HG02938 (cell line): ENCODE measurements around the gene PPP1R15B.

ENCODE experiments used
- ATAC-seq: cut with Tn5 transposase; IDR thresholded peaks from one replicate; pipeline ENCODE4 v1.9.1; 2021; ENCODE audit warnings: mild to moderate bottlenecking, moderate library complexity; ENCODE audit not compliant: unreplicated experiment

PPP1R15B gene

DNA sequence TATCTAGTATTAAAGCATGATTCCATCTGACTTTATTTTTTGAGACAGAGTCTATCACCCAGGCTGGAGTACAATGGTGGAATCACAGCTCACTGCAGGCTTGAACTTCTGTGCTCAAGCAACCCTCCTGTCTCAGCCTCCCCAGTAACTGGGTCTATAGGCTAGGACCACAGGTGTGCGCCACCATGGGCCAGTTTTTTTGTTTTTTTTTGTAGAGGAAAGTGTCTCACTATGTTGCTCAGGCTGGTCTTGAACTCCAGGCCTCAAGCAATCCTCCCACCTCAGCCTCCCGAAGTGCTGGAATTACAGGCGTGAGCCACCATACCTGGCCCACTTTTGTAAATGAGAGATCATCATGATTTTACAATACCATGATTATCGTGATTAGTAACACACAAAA, 9.2 kb downstream of the PPP1R15B start:
- no peak for ATAC-seq

GRCh38 chr1:204401730-204402129, 9.9 kb downstream of the PPP1R15B start:
- no peak for ATAC-seq

GRCh38 chr1:204400882-204401510, 10.6 kb downstream of the PPP1R15B start:
- ATAC-seq, result no peak

GRCh38 chr1:204398197-204399125, 13.2 kb downstream of the PPP1R15B start:
- ATAC-seq, result peak; percentile 86

DNA sequence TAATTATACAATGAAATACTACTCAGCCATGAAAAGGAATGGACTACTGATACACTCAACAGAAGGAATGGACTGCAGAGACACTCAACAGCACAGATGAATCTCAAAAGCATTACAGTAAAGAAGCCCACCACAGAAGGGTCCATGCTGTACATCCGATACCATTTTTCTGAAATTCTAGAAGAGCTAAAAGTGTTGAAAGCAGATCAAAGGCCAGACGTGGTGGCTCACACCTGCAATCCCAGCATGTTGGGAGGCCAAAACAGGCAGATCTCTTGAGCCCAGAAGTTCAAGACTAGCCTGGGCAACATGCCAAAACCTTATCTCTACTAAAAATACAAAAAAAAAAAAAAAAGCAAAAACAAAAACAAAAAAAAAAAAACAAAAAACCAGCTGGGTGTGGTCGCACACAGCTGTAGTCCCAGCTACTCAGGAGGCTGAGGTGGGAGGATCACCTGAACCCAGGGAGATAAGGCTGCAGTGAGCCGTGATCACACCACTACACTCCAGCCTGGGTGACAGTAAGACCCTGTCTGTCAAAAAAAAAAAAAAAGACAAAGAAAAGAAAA, 15.5 kb downstream of the PPP1R15B start:
- no peak for ATAC-seq

GRCh38 chr1:204391629-204392028, 20.0 kb downstream of the PPP1R15B start:
- ATAC-seq, result no peak

DNA sequence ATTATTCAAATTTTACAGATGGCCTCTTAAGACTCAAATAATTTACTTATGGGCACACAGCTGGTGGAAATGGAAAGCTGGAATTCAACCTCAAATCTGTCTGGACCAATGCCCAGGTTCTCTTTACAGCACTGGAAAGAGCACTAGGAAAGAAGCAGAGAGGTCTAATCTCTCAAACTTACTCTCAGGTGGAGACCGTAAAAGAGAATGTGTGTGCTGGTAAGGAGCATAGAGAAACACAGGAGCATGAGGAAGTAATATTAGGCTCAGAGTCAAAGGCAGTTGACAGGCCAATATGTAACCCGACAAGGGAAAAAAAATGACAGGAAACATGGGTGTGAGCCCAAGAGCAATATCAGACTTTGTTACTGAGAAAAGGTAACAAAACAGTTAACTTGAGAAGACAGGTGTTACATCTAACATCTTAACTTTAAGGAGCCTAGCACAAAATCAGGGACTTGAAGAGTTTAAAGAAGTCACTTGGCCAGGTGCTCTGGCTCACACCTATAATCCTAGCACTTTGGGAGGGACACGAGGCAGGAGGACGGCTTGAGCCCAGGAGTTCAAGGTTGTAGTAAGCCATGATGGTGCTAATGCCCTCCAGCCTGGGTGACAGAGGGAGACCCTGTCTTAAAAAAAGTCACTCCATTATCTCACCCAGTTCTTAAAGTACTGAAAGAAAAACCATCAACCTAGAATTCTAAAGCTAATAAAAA, 20.7 kb downstream of the PPP1R15B start:
- no peak for ATAC-seq

DNA sequence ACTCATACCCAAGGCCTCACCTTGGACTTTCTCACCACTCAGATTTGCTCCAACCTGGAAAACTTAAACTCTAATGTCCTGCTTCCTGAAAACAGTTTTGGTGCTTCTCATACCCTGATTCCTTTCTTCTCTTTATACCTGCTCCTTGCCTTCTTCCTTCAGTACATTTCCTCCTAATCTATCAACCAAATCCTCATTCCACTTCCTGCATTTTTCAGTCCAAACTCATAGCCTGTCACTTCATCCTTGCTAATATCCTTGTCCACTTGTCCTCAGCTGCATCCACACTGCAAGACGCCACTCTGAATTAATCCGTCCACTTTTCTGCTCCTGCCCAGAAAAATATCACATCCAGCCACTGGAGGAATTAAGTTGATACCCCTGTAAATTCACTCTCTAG, 25.9 kb downstream of the PPP1R15B start:
- ATAC-seq, result no peak

- no peak for ATAC-seq
These were observed 26.8 kb downstream of the PPP1R15B start for GRCh38 chr1:204384636-204385352.

DNA sequence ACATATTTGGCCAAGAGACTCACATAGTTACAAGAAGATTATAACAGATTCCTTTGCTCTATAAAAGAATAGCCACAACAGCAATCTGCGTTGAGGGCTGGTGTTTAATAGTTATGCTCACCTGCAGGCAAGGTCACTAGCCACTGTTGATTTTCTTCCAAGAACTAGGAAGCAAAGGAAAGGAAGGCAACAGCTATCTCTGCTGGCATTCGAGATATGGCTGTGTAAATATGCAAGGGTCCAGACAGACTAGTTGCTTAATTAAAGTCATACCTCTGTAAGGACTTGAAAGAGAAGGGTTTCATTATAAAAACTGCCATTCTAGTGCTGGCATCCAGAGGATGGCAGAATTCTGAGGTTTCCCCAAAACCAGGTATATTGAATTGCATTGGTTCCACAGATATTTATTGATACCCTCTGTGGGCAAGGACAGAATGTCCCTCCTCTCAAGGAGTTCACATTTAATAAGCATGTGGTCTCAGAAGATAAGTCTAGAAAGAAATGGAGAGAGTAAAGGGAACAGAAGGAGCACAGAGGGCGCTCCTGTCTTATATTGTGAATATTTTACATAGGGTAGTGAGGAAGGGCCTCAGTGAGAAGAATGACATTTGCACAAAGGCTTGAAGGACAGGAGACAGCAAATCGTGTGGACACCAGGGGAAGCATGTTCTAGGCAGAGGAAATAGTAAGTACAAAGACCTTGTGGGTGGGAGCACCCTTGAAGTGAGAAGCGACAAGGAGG, 28.3 kb downstream of the PPP1R15B start:
- ATAC-seq, result no peak

- no peak for ATAC-seq
These were observed 28.9 kb downstream of the PPP1R15B start for GRCh38 chr1:204382714-204383083.

DNA sequence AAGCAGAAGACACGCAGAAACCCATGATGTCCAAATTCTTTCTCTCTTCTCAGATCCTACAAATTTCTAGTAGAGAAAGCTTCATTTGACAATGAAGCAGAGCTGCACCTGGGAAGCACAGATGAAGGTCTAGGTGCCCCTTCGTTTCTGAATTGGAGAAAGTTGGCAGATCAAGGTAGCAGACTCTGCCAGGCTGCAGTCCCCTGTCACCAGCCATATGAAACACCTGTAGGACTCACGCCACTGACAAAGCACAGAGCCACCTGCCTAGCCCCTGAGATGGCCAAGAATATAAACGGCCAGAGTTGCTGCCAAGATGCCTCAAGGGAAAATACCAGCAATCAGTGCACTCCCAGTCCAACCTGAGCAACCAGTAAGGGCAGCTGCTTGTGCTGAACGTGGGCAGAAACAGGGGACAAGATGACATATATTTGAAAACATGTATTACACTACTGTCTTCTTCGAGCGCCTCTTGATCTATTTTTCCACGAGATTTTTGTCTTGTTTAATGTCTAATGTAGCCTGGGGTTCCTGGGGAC, 31.3 kb downstream of the PPP1R15B start:
- ATAC-seq, result no peak

DNA sequence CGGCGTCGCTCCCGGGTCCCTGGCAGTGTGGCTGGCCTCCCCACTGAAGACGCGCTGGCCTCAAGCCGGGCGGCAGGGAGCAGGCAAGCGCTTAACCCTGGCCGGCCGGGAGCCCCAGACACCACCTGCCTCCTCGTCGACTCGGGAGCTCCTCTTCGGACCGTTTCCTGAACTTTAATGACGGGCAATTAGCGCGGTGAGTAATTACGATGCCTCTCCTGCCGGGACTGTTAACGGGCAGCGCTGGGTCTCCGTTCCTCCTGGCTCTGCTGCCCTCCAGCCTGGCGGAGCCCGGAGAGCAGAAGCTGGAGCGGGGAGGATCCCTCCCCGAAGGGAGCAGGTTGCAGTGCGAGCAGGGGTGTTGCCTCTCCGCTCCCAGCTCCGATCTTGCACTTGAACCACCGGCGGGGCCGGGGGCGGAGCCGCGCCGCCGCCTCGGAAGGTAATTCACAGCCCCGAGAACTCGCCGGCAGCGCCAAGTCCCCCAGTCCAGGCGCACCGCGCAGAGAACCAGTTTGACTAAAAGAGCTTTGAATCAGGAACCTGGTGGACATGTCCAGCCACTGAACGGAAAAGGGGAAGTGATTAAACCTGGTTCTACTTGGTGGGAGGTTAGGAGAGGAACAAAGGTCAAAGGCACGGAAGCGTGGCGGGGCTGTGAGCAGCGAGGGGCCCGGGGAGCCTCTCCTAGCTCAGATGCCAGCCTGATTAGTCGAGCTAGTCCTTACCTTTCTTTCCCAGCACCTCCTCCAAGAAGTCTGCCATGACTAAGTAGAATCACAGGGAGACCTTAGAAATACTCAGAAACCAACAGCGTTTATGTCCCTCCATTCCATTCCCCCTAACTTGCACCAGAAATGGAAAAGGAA, 33.6 kb downstream of the PPP1R15B start:
- ATAC-seq, result no peak

- no peak for ATAC-seq
These were observed 34.5 kb downstream of the PPP1R15B start for GRCh38 chr1:204376919-204377799.

GRCh38 chr1:204376465-204376864, 35.2 kb downstream of the PPP1R15B start:
- ATAC-seq, result no peak

DNA sequence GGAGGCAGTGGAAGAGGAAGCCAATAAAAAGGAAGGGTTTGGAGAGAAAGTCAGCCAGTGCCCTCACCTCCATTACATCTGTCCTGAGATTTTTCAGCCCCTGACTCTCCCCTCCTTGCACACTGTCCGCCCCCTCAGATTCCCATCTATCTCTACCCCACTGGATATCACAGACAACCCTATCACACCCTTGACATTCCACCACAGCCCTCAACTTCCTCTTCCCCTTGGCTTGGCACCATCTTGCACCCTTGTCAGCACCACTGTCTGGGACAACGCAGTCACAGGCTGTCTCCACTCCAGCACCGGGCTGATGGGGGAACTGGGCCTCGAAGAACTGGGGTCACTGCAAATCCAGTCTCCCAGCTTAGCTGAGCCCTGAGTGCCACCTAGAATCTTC, 37.7 kb downstream of the PPP1R15B start:
- ATAC-seq, result no peak

- ATAC-seq, result no peak
These were observed 41.4 kb downstream of the PPP1R15B start for GRCh38 chr1:204370176-204370575.
